Fibroblast of lung (primary cell): ENCODE measurements around the gene HRH3.

ENCODE experiments used
- EZH2 ChIP-seq: IDR thresholded peaks from 2 replicates; pipeline ENCODE4 v1.5.1; 2012; ENCODE audit warnings: low read length, control low read depth, mild to moderate bottlenecking; ENCODE audit errors: missing control alignments
- TF ChIP-seq, protein P1 (sequence below), 2 donors: IDR thresholded peaks in 1 of 2; conservative IDR thresholded peaks in 1 of 2; 1 replicate in 1 of 2; 2 replicates in 1 of 2; pipeline ENCODE4 v1.5.1; 2011 to 2012; ENCODE audit warnings: low read length in 2 of 2, control low read depth in 1 of 2, inconsistent platforms in 1 of 2, low read depth in 1 of 2, mild to moderate bottlenecking in 1 of 2

DNA sequence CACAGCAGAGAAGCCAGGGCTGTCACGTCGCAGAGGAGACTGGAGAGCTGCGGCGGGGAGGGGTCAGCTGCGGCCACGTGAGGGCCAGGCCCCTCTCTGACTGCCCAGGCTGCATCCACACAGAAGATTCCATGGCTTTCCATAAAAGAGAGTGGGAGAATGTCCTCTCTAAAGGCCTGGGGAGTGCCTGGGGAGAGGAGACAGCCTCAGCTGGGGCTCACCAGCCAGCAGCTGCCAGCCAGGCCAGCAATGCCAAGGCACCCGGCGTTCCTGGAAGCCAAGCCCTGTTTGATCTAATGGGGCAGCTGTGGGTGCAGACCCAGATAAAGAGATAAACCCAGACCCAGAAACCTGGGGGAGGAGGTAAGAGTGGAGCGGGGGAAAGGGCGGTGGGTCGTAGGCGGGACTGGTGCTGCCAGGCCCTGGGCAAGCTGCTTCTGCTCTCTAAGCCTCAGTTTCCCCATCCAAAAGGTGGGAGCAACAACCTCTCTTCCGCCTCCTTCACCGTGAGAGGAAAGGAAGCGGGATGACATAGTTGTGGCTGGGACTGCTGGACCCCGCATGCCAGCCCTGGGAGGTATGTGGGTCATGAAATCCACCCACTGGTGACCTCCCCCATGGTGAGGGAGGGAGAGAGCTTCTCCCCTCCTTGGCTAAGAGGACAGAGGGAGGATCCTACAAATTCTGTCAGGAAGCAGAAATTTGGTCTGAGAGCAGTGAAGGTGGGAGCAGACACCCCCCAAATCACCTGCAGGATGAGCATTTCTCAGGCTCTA is 15.1 kb upstream of the HRH3 start:
- TF ChIP-seq, protein P1, sequence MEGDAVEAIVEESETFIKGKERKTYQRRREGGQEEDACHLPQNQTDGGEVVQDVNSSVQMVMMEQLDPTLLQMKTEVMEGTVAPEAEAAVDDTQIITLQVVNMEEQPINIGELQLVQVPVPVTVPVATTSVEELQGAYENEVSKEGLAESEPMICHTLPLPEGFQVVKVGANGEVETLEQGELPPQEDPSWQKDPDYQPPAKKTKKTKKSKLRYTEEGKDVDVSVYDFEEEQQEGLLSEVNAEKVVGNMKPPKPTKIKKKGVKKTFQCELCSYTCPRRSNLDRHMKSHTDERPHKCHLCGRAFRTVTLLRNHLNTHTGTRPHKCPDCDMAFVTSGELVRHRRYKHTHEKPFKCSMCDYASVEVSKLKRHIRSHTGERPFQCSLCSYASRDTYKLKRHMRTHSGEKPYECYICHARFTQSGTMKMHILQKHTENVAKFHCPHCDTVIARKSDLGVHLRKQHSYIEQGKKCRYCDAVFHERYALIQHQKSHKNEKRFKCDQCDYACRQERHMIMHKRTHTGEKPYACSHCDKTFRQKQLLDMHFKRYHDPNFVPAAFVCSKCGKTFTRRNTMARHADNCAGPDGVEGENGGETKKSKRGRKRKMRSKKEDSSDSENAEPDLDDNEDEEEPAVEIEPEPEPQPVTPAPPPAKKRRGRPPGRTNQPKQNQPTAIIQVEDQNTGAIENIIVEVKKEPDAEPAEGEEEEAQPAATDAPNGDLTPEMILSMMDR (conservative IDR thresholded peaks at IDR 0.05 in 1 of 2, IDR thresholded peaks at IDR 0.05 in 1 of 2; ENCODE audit: low read depth in 1 of 2, low read length in 2 of 2), result no peak
- no peak for TF ChIP-seq EZH2
